Camera-type eye (tissue), 1 donor: ENCODE results near the gene HSBP1L1. TPM values are rescaled to one million over a fixed set of nuclear protein-coding genes. Genes with fewer than 3 reads are reported as not detected.

Experiments
- total RNA-seq: library from RNA; depleted of rRNA; stranded (reverse); fragments of >200 nt; gene quantifications from one replicate; pipeline ENCODE4 v1.2.3, GENCODE V29; 2014

The HSBP1L1 gene
- total RNA-seq: 6.3 TPM

DNA sequence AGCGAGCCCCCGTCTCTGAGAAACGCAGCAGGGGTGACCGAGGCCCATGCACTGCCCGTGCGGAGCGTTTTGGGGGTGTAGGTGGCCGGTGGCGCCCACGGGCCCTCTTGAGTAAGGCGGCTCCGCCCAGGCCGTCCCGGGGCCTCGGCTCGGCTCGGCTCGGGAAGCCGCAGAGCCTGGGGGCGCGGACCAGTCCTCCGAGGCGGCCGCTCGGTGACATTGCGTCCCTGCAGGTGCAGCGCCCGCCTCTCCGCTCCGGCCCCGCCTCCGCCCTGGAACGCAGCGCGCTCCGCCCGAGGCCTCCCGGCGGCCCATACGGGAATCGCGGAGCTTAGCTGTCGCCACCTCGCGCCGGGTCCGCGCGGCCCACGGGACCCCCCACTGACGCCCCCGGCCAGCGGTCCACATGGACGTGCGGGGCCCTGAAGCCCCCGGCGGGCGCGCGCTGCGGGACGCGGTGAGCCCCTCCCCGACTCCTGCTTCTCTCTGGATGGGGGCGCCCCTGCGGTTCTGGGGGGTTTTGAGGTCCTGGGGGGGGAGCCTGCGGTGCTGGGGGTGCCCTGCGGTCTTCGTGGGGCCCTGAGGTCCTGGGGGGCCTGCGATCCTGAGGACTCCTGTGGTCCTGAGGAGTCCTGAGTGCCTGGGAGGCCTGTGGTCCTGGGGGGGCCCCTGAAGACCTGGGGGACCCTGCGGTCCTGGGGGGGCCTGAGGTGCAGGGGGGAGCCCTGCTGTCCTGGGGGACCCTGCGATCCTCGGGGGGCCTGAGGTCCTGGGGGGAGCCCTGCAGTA is at the start of gene HSBP1L1:
HSBP1L1 (plus strand) TSS at position 314 of the 789 bp plus-strand sequence; CDS start at position 407, 93 bp downstream.

DNA sequence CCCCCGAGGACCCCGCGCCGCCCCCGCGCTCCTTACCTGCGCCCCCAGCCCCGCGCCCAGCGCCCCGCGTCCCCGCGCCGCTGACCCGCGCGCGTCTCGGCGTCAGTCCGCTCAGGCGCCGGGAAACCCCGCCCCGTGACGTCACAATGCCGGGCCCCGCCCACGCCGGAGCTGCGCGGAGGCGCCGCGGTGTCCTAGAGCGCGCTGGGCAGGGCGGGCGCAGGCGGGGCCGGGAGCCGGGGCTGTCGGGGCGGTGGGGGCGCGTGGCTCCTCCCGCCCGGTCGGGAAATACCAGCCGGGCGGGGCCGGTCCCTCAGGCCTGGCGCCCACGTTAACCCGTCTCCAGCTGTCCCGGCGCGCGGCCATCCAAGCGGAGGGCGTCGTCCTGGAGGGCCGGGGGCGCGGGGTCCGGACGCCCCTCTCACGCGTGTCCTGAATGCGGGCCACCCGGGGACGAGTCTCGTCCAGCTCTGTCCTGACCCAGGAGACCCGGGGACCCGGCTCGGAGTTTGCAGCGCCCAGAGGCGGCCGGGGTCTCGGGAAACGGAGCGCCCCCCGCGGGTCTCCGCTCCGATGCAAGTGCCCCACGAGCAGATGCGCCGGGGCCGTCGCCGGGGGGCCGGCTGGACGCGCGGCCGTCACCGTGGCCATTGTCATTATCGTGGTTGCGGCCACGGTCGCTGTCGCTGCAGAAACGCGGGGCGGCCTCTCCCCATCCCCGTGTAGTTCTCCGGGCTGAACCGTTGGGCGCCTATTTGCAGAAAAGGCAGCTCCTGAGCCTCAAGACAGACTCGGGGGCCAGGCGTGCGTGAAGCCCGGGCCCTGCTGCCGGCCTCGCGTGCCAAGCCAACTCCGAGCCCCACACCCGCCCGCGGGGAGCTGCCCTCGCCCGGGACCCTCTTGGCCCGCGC is 12.6 kb upstream of the HSBP1L1 start, which contains the start of gene SLC66A2:
SLC66A2 (minus strand) TSS at position 109 of the 911 bp plus-strand sequence. CDS start 727 bp downstream, outside the sequence.

DNA sequence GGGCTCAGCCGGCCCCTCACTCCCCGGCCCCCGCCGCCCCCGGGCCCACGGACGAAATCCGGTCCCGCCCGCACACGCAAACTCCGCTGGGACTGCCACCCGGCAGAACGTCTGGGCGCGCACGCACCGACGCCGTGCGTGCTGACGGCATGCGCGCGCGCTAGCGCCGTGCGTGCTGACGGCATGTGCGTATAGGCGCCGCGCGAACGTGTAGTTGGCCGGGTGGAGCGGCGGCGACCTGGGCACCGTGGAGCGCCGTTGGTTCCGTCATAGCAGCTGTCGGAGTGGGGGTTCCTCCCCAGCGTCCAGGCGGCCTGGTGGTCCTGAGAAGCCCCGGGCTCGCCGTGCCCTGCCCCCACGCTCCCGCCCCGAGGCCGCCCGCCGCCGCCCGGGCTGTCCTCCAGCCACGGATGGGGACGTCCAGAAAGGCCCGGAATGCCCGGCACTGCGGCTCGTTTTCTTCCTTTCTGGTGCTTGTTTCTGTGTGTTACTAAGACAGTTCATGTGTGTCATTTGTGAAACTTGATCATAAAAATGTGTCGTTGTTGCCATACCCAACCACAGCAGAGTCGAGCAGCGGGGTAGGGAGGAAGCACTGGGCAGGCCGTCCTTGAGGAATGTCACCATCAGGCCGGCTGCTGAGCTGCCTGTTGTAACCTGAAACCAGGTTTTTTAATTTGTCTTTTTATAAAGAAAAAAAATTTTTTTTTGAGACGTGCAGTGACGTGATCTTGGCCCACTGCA is 24.2 kb downstream of the HSBP1L1 start, which contains the start of gene TXNL4A:
TXNL4A (minus strand) TSS at position 113 of the 744 bp plus-strand sequence. CDS start 171 bp downstream, outside the sequence.

Other genes with a start within 250 kb of the HSBP1L1 start
- 1.9 TPM for gene KCNG2, start 166.7 kb upstream of the HSBP1L1 start, total RNA-seq
- 35.8 TPM for gene SLC66A2, start 13.0 kb upstream of the HSBP1L1 start, total RNA-seq
- gene TXNL4A, start 23.9 kb downstream of the HSBP1L1 start, total RNA-seq: 26.2 TPM
- 40.2 TPM for gene RBFA, start 69.8 kb downstream of the HSBP1L1 start, total RNA-seq
- gene ADNP2, start 144.6 kb downstream of the HSBP1L1 start, total RNA-seq: 22.7 TPM